ENCODE results near the gene RMI2. TPM values are rescaled to one million over a fixed set of nuclear protein-coding genes. Genes with fewer than 3 reads are reported as not detected.

RMI2 gene
- total RNA-seq, 2 donors from 2014 or later, result 0.49 TPM; not detected in 1

- TF ChIP-seq CTCF (IDR thresholded peaks at IDR 0.05), result no peak
- H3K4me1 ChIP-seq (ENCODE audit: control insufficient read depth in 1 of 2, low read depth in 2 of 2), result peaks cover 11 to 18% of the 10 kb centered on the region in 2 donors
- H3K4me3 ChIP-seq, result no peak overlapping the region
- DNase-seq (ENCODE audit: low spot score) (no peak), ATAC-seq (ENCODE audit: insufficient number of reproducible peaks, low FRiP score, low read depth) (no peak)
- H3K27me3 ChIP-seq (replicated peaks; ENCODE audit: insufficient read depth), result no peaks in the 10 kb centered on the region
- H3K9me3 ChIP-seq, result no peaks in the 10 kb centered on the region
- H3K27ac ChIP-seq, result no peak overlapping the region
- H3K36me3 ChIP-seq, result no peaks in the 10 kb centered on the region
Observed at GRCh38 chr16:11347831-11348230, 2.6 kb downstream of the RMI2 start.

- H3K36me3 ChIP-seq, result no peaks in the 10 kb centered on the region
- ATAC-seq (ENCODE audit: insufficient number of reproducible peaks, low FRiP score, low read depth), result no peak
- no peak for TF ChIP-seq CTCF (IDR thresholded peaks at IDR 0.05)
- no peaks in the 10 kb centered on the region for H3K27me3 ChIP-seq (replicated peaks; ENCODE audit: insufficient read depth)
- DNase-seq (ENCODE audit: low spot score), result no peak
- H3K27ac ChIP-seq, result peak overlapping the region in 1 of 2 donors; percentile 0
- no peak overlapping the region for H3K4me3 ChIP-seq
- no peaks in the 10 kb centered on the region for H3K9me3 ChIP-seq
- peaks cover 11 to 18% of the 10 kb centered on the region in 2 donors for H3K4me1 ChIP-seq (ENCODE audit: control insufficient read depth in 1 of 2, low read depth in 2 of 2)
Observed at GRCh38 chr16:11348737-11349598, 3.7 kb downstream of the RMI2 start.

- no peak for TF ChIP-seq CTCF (IDR thresholded peaks at IDR 0.05)
- DNase-seq (ENCODE audit: low spot score), result no peak
- H3K36me3 ChIP-seq, result no peaks in the 10 kb centered on the region
- H3K4me3 ChIP-seq, result no peak overlapping the region
- ATAC-seq (ENCODE audit: insufficient number of reproducible peaks, low FRiP score, low read depth), result peak; percentile 76
- H3K9me3 ChIP-seq, result no peaks in the 10 kb centered on the region
- H3K27me3 ChIP-seq (replicated peaks; ENCODE audit: insufficient read depth), result no peaks in the 10 kb centered on the region
- peak overlapping the region in 1 of 2 donors; percentile 0 for H3K27ac ChIP-seq
- H3K4me1 ChIP-seq (ENCODE audit: control insufficient read depth in 1 of 2, low read depth in 2 of 2), result peaks cover 11 to 18% of the 10 kb centered on the region in 2 donors
Observed at GRCh38 chr16:11349599-11350276, 4.5 kb downstream of the RMI2 start.

- TF ChIP-seq CTCF (IDR thresholded peaks at IDR 0.05), result no peak
- Histone ChIP-seq H3K9me3 (no peaks in the 10 kb centered on the region), H3K4me1 (ENCODE audit: control insufficient read depth in 1 of 2, low read depth in 2 of 2) (peaks cover 9 to 17% of the 10 kb centered on the region in 2 donors), H3K27ac (no peak overlapping the region), H3K27me3 (replicated peaks; ENCODE audit: insufficient read depth) (no peaks in the 10 kb centered on the region), H3K4me3 (no peak overlapping the region), H3K36me3 (no peaks in the 10 kb centered on the region)
- ATAC-seq (ENCODE audit: insufficient number of reproducible peaks, low FRiP score, low read depth) (no peak), DNase-seq (ENCODE audit: low spot score) (no peak)
Observed at GRCh38 chr16:11350519-11350918, 5.3 kb downstream of the RMI2 start.

- Histone ChIP-seq H3K4me1 (ENCODE audit: control insufficient read depth in 1 of 2, low read depth in 2 of 2) (peaks cover 5 to 13% of the 10 kb centered on the region in 2 donors), H3K4me3 (no peak overlapping the region), H3K9me3 (no peaks in the 10 kb centered on the region), H3K36me3 (no peaks in the 10 kb centered on the region), H3K27ac (no peak overlapping the region), H3K27me3 (replicated peaks; ENCODE audit: insufficient read depth) (no peaks in the 10 kb centered on the region)
- TF ChIP-seq CTCF (IDR thresholded peaks at IDR 0.05), result no peak
- no peak for ATAC-seq (ENCODE audit: insufficient number of reproducible peaks, low FRiP score, low read depth)
- DNase-seq (ENCODE audit: low spot score), result no peak
Observed at GRCh38 chr16:11350921-11351335, 5.7 kb downstream of the RMI2 start.
